Measurements from ENCODE around the gene CUX1.

CUX1 gene

DNA sequence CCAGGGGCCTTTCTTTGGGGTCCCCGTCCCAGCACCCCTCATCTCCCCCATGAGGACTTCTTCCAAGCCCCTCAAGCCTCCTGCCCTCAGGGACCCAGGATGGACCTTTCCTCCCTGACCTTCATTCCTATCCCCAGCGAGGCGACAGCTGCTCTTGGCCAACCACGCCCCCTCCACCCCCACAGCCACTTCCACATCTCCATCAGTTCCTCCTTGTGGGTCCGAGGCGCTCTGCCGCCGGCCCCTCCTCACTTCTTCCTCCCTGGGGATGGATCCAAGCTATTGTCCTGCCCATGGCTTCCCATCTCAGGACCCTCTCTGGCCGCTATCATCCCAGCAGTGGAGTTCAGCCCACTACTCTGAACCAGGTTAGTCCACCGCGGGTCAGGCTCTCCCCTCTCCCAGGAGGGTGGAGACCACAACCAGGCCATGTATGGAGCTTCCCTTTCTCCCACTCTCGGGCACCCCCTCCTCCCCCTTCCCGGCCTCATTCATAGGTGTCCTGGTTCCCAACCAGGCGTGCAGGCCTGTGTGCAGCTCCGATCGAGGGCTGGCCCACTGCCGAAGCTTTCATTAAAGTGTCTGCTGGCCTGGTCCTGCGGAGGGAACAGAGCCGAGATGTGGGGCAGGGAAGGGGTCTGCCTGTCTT, 467.6 kb downstream of the CUX1 start:
- TF ChIP-seq RAD21 (IDR thresholded peaks at IDR 0.05; ENCODE audit: low read depth): no peak
- no peak for TF ChIP-seq FOXM1 (IDR thresholded peaks at IDR 0.05; ENCODE audit: borderline replicate concordance, low read depth)
- TF ChIP-seq TCF12 (IDR thresholded peaks at IDR 0.05; ENCODE audit: low read depth): no peak
- TF ChIP-seq EGR1 (IDR thresholded peaks at IDR 0.05): no peak
- no peak for TF ChIP-seq TEAD4 (IDR thresholded peaks at IDR 0.05)
- TF ChIP-seq NFIC (IDR thresholded peaks at IDR 0.05): no peak
- TF ChIP-seq, protein P1, sequence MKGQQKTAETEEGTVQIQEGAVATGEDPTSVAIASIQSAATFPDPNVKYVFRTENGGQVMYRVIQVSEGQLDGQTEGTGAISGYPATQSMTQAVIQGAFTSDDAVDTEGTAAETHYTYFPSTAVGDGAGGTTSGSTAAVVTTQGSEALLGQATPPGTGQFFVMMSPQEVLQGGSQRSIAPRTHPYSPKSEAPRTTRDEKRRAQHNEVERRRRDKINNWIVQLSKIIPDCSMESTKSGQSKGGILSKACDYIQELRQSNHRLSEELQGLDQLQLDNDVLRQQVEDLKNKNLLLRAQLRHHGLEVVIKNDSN (IDR thresholded peaks at IDR 0.05): no peak
- no peak for TF ChIP-seq EP300 (IDR thresholded peaks at IDR 0.05; ENCODE audit: borderline replicate concordance)
- TF ChIP-seq, protein P2, sequence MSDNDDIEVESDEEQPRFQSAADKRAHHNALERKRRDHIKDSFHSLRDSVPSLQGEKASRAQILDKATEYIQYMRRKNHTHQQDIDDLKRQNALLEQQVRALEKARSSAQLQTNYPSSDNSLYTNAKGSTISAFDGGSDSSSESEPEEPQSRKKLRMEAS (IDR thresholded peaks at IDR 0.05): no peak
- TF ChIP-seq CEBPB (IDR thresholded peaks at IDR 0.05): no peak
- no peak for TF ChIP-seq CREB1 (IDR thresholded peaks at IDR 0.05; ENCODE audit: low read depth)
- TF ChIP-seq, protein P3, sequence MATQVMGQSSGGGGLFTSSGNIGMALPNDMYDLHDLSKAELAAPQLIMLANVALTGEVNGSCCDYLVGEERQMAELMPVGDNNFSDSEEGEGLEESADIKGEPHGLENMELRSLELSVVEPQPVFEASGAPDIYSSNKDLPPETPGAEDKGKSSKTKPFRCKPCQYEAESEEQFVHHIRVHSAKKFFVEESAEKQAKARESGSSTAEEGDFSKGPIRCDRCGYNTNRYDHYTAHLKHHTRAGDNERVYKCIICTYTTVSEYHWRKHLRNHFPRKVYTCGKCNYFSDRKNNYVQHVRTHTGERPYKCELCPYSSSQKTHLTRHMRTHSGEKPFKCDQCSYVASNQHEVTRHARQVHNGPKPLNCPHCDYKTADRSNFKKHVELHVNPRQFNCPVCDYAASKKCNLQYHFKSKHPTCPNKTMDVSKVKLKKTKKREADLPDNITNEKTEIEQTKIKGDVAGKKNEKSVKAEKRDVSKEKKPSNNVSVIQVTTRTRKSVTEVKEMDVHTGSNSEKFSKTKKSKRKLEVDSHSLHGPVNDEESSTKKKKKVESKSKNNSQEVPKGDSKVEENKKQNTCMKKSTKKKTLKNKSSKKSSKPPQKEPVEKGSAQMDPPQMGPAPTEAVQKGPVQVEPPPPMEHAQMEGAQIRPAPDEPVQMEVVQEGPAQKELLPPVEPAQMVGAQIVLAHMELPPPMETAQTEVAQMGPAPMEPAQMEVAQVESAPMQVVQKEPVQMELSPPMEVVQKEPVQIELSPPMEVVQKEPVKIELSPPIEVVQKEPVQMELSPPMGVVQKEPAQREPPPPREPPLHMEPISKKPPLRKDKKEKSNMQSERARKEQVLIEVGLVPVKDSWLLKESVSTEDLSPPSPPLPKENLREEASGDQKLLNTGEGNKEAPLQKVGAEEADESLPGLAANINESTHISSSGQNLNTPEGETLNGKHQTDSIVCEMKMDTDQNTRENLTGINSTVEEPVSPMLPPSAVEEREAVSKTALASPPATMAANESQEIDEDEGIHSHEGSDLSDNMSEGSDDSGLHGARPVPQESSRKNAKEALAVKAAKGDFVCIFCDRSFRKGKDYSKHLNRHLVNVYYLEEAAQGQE (IDR thresholded peaks at IDR 0.05; ENCODE audit: low read depth): no peak

DNA sequence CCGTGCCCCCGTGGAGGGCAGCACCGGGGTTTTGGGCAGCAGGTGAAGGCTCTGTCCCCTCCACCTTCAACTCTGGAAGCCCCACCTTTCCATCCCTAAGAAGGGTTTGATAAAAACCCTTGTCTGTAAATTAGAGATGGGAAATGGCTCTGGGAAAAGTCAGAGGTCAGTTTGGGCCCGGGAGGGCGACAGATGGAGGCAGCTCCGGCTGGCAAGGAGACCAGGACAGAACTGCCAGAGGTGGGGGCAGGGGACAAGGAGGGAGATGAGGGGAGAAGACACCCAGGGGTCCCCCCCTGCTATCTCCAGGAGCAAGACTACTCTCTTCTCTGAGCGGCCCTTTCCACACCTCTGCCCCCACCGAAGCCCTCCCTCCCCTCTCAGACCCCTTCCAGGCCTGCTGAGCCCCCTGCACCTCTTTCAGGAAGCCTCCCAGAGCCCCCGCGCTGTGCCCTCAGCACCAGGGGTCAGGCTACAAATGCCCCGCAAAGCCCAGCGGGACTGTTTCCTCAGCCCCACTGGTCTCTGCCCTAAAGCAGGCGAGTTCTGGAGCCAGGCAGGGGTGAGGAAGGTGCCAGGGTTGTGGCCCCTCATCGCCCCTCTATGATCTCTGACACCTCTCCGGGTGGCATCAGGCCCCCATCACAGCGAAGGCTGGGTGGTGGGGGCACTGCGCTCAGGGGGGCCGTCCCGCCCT, 468.3 kb downstream of the CUX1 start:
- no peak for TF ChIP-seq NFIC (IDR thresholded peaks at IDR 0.05)
- TF ChIP-seq EGR1 (IDR thresholded peaks at IDR 0.05): no peak
- no peak for TF ChIP-seq TEAD4 (IDR thresholded peaks at IDR 0.05)
- no peak for TF ChIP-seq CEBPB (IDR thresholded peaks at IDR 0.05)
- TF ChIP-seq TAF1 (IDR thresholded peaks at IDR 0.05; ENCODE audit: low read depth): no peak
- TF ChIP-seq, protein P1 (IDR thresholded peaks at IDR 0.05): no peak
- TF ChIP-seq EP300 (IDR thresholded peaks at IDR 0.05; ENCODE audit: borderline replicate concordance): no peak
- TF ChIP-seq, protein P2 (IDR thresholded peaks at IDR 0.05): no peak
- no peak for TF ChIP-seq CREB1 (IDR thresholded peaks at IDR 0.05; ENCODE audit: low read depth)
- no peak for TF ChIP-seq TCF12 (IDR thresholded peaks at IDR 0.05; ENCODE audit: low read depth)
- no peak for TF ChIP-seq FOXM1 (IDR thresholded peaks at IDR 0.05; ENCODE audit: borderline replicate concordance, low read depth)
- TF ChIP-seq ZBTB7A (IDR thresholded peaks at IDR 0.05; ENCODE audit: low read depth): no peak
- TF ChIP-seq, protein P3 (IDR thresholded peaks at IDR 0.05; ENCODE audit: low read depth): no peak
- no peak for TF ChIP-seq RAD21 (IDR thresholded peaks at IDR 0.05; ENCODE audit: low read depth)

DNA sequence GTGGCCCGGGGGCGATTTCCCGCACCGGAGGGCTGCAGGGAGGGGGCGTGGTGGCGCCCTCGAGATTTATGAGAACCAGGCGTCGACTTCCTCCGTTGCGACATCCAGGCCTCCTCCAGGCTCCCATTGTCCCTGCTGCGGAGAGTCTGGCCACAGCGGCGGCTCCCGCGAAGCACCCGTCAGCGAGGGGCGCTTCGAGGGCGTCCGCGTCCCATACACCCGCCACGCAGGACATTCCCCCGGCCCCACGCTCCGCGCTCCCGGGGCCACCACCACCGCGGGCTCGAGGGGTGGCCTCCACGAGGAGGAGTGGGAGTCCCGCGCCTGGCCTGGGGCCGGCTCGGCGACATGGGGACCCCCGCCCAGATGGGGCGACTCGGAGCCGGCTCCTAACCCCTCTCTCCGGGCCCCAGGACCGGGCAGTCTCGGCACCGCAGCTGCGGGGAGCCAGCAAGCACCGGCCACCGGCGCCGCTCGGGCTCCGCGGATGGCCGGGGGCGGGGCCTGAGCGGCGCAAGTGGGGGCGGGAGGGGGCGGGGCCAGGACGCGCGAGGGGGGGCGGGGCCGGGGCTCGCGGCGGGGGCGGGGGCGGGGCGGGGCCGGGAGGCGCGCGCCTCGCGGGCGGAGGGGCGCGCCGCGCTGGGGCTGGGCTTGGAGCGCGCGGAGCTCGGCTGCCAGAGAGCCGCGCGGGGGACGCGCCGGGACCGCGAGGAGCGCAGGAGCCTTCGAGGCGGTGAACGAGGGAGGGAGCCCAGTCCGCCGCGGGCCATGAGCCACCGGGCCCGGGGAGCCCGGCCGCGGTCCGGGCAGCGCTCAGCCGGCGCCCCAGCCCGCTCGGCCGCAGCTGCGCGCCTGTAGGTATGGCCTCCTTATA, 469.0 kb downstream of the CUX1 start, which contains the start of gene SH2B2:
SH2B2 (plus strand) TSS at position 632 of the 874 bp plus-strand sequence. CDS start 13,683 bp downstream, outside the sequence.
- TF ChIP-seq, protein P2 (IDR thresholded peaks at IDR 0.05): peak; percentile 89
- TF ChIP-seq YY1 (IDR thresholded peaks at IDR 0.05; ENCODE audit: low read depth) (no peak), TCF12 (IDR thresholded peaks at IDR 0.05; ENCODE audit: low read depth) (0 out of 2 replicates have a peak, but pooled peaks have one; percentile 17), CEBPB (IDR thresholded peaks at IDR 0.05) (peak; percentile 97), ZBTB7A (IDR thresholded peaks at IDR 0.05; ENCODE audit: low read depth) (peak; percentile 91)

DNA sequence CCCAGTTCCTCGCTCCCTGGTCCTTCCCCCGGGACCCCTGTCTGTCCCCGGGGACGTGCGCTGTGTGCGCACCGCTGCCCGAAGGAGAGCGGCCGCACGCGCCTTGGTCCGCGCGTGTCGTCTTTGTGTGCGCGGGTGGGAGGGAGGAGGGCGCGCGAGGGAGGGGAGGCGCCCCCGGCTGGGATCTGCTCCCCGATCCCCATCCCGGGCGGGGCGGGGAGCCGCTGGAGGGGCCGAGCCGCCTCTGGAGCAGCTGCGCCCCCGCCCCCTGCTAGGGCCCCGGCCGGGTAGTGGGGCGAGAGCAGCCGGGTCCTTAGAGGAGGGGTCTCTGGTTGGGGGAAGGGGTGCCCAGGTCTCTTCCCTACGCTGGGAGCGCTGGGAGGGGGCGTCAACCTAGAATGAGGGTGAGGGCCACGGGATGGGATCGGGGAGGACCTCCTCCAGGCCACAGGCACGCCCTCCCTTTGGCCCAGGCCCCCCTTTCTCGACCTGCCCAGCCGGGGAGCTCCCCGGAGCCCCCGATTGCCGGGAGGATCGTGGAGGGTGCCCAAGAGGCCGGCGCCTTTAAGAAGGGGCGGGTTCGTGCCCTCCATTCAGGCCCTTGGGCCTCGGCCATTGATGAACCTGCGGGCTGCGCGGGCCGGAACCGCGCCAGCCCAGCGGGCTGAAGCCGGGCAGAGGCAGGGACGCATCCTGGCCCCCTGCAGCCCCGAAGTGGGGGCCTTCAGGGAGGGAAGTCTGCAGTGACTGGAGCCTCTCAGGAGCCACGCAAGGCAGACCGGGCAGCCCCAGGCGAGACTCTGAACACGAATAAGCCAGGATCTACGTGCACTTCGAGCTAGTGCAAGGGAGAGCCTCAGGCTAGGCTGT, 469.9 kb downstream of the CUX1 start:
- TF ChIP-seq ZBTB7A (IDR thresholded peaks at IDR 0.05; ENCODE audit: low read depth): peak; percentile 92
- TF ChIP-seq YY1 (IDR thresholded peaks at IDR 0.05; ENCODE audit: low read depth): peak; percentile 73
- TF ChIP-seq EGR1 (IDR thresholded peaks at IDR 0.05): 0 out of 2 replicates have a peak, but pooled peaks have one; percentile 16
- no peak for TF ChIP-seq TAF1 (IDR thresholded peaks at IDR 0.05; ENCODE audit: low read depth)
- TF ChIP-seq, protein P2 (IDR thresholded peaks at IDR 0.05): peak; percentile 16; the same call in 1 of the 2 replicates
